AG10803 (cell line): ENCODE results near the gene AEBP2.

Experiments used
- DNase-seq: peaks from one replicate; pipeline ENCODE4 v3.0.0; 2010; ENCODE audit warnings: low read depth
- H3K4me3 ChIP-seq: 2 replicates; pipeline ENCODE4 v1.5.1; 2011; ENCODE audit warnings: mild to moderate bottlenecking, low read length, control low read depth
- CTCF ChIP-seq: conservative IDR thresholded peaks from 2 replicates; pipeline ENCODE4 v1.5.1; 2011; ENCODE audit warnings: mild to moderate bottlenecking, low read length, control low read depth, inconsistent platforms

The AEBP2 gene

GRCh38 chr12:19480459-19480858, 41.2 kb downstream of the AEBP2 start:
- H3K4me3 ChIP-seq, result no peak overlapping the region
- TF ChIP-seq CTCF, result no peak
- DNase-seq, result no peak

- no peak for TF ChIP-seq CTCF
- H3K4me3 ChIP-seq, result no peak overlapping the region
- no peak for DNase-seq
Measured at GRCh38 chr12:19482036-19482435, 42.7 kb downstream of the AEBP2 start.

- no peak for DNase-seq
- TF ChIP-seq CTCF, result no peak
- H3K4me3 ChIP-seq, result no peak overlapping the region
Measured at GRCh38 chr12:19482551-19483109, 43.3 kb downstream of the AEBP2 start.

GRCh38 chr12:19483727-19484126, 44.4 kb downstream of the AEBP2 start:
- TF ChIP-seq CTCF, result no peak
- H3K4me3 ChIP-seq, result no peak overlapping the region
- DNase-seq, result no peak

GRCh38 chr12:19484738-19485137, 45.4 kb downstream of the AEBP2 start:
- DNase-seq, result no peak
- H3K4me3 ChIP-seq, result no peak overlapping the region
- TF ChIP-seq CTCF, result no peak

GRCh38 chr12:19485240-19485639, 45.9 kb downstream of the AEBP2 start:
- no peak for TF ChIP-seq CTCF
- H3K4me3 ChIP-seq, result no peak overlapping the region
- DNase-seq, result no peak

GRCh38 chr12:19489168-19489567, 49.9 kb downstream of the AEBP2 start:
- no peak overlapping the region for H3K4me3 ChIP-seq
- no peak for TF ChIP-seq CTCF
- DNase-seq, result no peak
